NCI-H524 treated with DMSO at 0.1 percent for 48 hours (cell line): ENCODE data around the gene NRP2.

Experiments used
- DNase-seq: peaks from one replicate; lab custom pipeline; 2025; lab: John Stamatoyannopoulos, UW

NRP2 gene

GRCh38 chr2:205712508-205712907 lies 30.2 kb downstream of the NRP2 start:
- no peak for DNase-seq

DNA sequence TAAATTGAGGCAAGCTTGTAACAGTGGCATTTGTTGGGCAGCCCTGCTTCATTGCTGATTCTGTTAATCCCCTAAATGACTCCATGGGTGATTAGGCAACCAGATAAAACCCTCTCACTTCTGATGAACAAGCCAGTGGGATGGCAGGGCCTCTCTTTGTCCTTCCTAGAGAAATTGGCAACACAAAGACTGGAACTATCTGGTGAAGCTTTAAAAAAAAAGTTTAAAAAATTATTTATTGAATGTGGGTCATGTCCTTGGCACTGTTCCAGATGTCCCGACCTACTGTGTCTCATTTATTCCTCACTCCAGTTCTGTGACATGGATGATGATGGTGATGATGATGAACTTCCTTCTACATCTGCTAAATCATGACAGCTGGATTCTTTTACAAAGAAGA lies 30.8 kb downstream of the NRP2 start:
- DNase-seq = no peak

- DNase-seq = no peak
Measured at GRCh38 chr2:205714058-205714776, 31.9 kb downstream of the NRP2 start.

- DNase-seq = no peak
Measured at GRCh38 chr2:205714789-205715720, 32.8 kb downstream of the NRP2 start.

- DNase-seq = no peak
Measured at GRCh38 chr2:205715831-205716525, 33.7 kb downstream of the NRP2 start.

GRCh38 chr2:205717175-205717846 lies 35.0 kb downstream of the NRP2 start:
- no peak for DNase-seq

DNA sequence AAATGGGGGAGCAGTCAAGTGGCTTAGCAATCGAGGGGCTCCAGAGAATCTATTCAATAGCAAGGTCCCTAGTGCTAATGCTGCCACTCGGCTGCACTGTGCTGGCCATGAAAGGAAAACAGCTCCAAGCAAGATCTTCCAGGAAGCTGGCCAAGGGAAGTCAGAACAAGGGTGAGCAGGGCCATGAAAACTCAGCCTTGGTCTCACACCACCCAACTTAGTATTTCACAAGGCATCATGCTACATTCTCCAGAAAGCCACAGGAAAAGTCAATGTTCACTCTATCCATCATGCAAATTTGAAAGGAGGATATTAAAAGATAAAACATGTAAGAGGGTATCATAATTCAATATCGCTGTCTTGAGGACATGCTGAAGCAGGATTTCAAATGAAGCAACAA lies 35.7 kb downstream of the NRP2 start:
- DNase-seq = no peak

- peak; percentile 37 for DNase-seq
Measured at GRCh38 chr2:205719847-205720246, 37.5 kb downstream of the NRP2 start.

DNA sequence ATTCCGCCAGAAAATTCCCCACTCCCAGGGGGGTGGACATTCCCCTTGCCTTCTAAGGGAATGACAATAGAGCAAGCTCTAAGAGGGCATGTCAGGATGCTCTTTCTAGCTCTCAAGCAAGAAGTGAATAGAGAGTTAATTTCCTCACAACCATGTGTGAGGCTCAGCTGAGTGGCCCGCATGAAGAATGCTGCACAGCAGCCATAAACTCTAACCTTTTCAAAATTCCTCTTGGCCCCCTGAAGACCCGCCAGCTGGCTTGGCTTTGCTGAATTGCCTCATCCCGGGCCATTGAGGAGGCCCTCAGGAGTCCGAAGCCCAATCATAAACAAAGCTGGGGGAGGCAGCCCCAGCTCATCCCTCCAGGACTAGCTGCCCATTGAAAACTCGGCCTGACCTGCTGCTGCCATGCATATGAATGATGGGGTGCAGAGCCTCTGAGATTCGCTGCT lies 38.2 kb downstream of the NRP2 start:
- DNase-seq = no peak

DNA sequence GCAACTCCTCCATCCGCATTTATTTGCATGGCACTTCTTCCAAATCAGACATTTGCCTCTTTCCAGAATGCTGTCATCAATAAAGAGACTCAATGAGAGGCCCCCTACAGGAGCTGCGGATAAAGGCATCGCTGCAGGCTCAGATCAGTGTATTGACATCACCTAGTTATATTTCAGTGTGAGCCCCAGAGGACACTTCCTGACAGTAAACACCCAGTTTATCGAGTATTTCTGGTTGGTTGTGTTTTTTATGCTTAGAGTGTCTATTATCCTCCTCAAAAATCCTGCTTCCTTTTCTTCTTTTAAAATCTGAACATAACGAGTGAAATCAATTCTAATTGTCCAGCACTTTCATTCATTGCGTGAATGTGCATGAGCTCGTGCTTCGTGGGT lies 38.8 kb downstream of the NRP2 start:
- peak; percentile 77 for DNase-seq

GRCh38 chr2:205722283-205722918 lies 40.1 kb downstream of the NRP2 start:
- DNase-seq = peak; percentile 92

DNA sequence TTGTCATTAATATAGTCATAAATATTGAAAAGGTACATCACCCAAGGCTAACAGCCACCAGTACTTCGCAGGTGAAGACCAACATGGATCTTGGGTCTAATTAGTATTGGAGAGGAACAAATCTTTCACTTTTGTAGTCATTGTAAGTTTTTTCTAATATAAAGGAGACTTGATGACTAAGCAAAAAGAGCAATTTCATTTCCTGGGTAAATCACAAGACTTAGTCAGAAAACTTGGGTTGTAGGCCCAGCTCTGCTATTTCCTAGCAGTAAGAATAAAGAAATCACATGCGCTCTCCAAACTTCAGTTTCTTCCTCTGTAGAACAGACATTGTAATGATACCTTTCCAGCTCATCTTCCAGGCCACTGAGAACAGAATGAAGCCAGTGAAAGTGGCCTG lies 40.9 kb downstream of the NRP2 start:
- DNase-seq = no peak

- DNase-seq = no peak
Measured at GRCh38 chr2:205725059-205725458, 42.8 kb downstream of the NRP2 start.

DNA sequence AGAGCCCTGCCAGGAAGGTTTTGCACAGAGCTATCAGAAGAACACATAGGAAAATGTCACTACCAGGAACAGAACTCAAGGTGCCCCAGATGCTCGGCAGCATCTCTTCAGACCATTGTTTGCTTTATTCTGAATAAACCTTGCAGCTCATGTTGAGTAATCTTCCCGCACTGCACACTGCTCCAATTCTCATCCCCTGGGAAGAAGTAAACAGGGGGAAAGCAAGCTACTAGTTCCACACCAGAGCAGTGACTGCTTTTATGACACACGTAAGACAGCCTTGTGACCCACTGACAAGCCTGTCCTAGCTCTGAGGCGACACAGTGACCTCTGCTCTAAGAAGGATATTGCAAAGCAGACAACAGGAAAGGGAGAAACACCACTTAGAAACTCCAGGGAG lies 44.2 kb downstream of the NRP2 start:
- no peak for DNase-seq

- no peak for DNase-seq
Measured at GRCh38 chr2:205727174-205727573, 44.9 kb downstream of the NRP2 start.

GRCh38 chr2:205728366-205728765 lies 46.1 kb downstream of the NRP2 start:
- no peak for DNase-seq

DNA sequence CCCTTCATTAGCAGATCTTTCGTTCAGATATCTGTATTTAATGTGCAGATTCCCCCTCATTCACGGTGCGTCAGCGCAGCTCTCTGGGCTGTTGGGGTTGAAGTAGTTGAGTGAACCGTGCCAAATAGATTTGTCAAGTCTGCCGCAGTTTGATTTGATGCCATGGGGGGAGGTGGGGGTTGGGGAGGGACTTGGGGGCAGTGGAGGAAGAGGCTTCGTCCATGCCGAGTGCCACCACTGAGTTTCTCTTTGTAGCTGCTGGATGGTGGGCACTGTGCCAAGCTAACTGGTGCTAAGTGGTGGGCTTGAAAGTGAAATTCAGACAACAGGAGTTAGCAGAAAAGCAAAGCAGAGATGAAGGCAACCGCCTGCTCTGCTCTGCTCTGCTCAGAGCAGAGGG lies 47.9 kb downstream of the NRP2 start:
- DNase-seq = no peak

GRCh38 chr2:205730701-205731582 lies 48.6 kb downstream of the NRP2 start:
- no peak for DNase-seq

GRCh38 chr2:205731583-205731981 lies 49.3 kb downstream of the NRP2 start:
- DNase-seq = no peak

GRCh38 chr2:205732314-205732713 lies 50.0 kb downstream of the NRP2 start:
- no peak for DNase-seq

- no peak for DNase-seq
Measured at GRCh38 chr2:205733082-205733481, 50.8 kb downstream of the NRP2 start.
